Measurements from ENCODE around the gene GJC1. TPM values are rescaled to one million over a fixed set of nuclear protein-coding genes. Genes with fewer than 3 reads are reported as not detected.

Gene GJC1
- polyA plus RNA-seq, 1 of the 3 experiments (the other 2 are of a cell fraction): 15.2 TPM

DNA sequence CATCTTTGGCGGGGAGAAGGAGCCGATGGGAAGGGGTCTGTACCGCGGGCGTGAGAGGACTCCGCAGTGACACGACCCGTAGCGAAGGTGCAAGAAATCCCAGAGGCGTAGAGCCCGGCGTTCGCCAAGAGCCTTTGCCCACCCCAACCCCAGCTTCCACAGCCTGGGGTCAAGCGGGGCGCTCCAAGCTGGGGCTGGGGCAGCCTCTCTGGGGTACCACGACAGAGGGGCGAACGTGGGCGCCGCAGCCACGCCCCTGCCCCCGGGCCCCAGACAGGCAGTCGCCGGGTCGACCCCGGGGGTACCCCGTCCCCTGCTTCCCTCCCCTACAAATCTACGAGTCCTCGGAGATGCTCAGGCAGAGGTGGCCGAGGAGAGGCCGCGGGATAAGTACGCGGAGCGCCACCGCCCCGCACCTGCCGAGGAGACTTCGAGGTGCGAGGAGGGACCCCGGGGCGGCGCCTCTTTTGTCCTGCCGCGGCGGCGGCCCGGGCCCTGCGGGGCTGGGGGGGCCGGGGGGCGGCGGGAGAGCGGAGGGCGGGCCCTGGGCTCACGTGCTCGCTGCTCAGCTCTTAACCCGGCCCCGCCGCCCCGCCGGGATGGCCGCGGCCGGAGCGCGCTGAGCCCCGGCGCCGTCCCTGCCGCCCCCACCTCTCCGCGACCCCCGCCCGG, 71.5 kb downstream of the GJC1 start, which contains the start of gene ADAM11:
ADAM11 (plus strand) TSS at position 575 of the 672 bp plus-strand sequence. CDS start 212 bp downstream, outside the sequence.
- H3K4me3 ChIP-seq (ENCODE audit: low read depth in 2 of 2, low read length in 1 of 2): peak within 1 kb of the TSS in 1 of 2 experiments; percentile 43; a peak in 3 of 4 replicates
- DNase-seq: peak; percentile 91
- TF ChIP-seq USF2 (IDR thresholded peaks at IDR 0.05; ENCODE audit: borderline replicate concordance, low read depth, low read length) (no peak), USF1 (IDR thresholded peaks at IDR 0.05; ENCODE audit: borderline replicate concordance, low read depth) (peak; percentile 33; the same call in 1 of the 2 replicates), RXRA (IDR thresholded peaks at IDR 0.05; ENCODE audit: borderline replicate concordance, low read depth) (no peak), CHD2 (IDR thresholded peaks at IDR 0.05; ENCODE audit: low read length, partially characterized antibody) (no peak)
- TF ChIP-seq, protein P1, sequence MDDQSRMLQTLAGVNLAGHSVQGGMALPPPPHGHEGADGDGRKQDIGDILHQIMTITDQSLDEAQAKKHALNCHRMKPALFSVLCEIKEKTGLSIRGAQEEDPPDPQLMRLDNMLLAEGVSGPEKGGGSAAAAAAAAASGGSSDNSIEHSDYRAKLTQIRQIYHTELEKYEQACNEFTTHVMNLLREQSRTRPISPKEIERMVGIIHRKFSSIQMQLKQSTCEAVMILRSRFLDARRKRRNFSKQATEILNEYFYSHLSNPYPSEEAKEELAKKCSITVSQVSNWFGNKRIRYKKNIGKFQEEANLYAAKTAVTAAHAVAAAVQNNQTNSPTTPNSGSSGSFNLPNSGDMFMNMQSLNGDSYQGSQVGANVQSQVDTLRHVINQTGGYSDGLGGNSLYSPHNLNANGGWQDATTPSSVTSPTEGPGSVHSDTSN (IDR thresholded peaks at IDR 0.05): no peak
- ChIA-PET POLR2A (no interaction called here), CTCF (interaction anchor here (0.6 to 2.9 kb wide), 5 partner anchors 12 to 100 kb away, joined by 3 to 14 read pairs (median 4); no protein-coding TSS in a partner anchor)
- H2AFZ ChIP-seq (ENCODE audit: low read depth): 0 out of 2 replicates have a peak within 1 kb of the TSS, but pooled peaks have one; percentile 65
- H3K79me2 ChIP-seq (ENCODE audit: insufficient read depth): no peaks in the 10 kb centered on the region
- H4K20me1 ChIP-seq (ENCODE audit: insufficient read depth): no peaks in the 10 kb centered on the region
- H3K27ac ChIP-seq (ENCODE audit: low read depth in 2 of 2, low read length in 1 of 2): no peak within 1 kb of the TSS
- no peaks in the 10 kb centered on the region for H3K9me3 ChIP-seq
- H3K27me3 ChIP-seq (ENCODE audit: insufficient read depth): no peaks in the 10 kb centered on the region
- peak within 1 kb of the TSS; percentile 85 for H3K4me2 ChIP-seq
- H3F3A ChIP-seq (replicated peaks; ENCODE audit: insufficient read depth): no peaks in the 10 kb centered on the region
- H3K9ac ChIP-seq: no peak within 1 kb of the TSS
- WGBS (ENCODE audit: low lambda C conversion rate): 84% methylated on average over 13 of the region's 74 CpGs
- no peaks in the 10 kb centered on the region for H3K36me3 ChIP-seq (replicated peaks in 1 of 2; ENCODE audit: control insufficient read depth in 1 of 2, insufficient read depth in 2 of 2, low read length in 1 of 2)
- no peaks in the 10 kb centered on the region for H3K9me2 ChIP-seq
- H3K4me1 ChIP-seq (ENCODE audit: control insufficient read depth in 1 of 2, insufficient read depth in 2 of 2, low read depth in 1 of 2, low read length in 1 of 2): peaks cover 0 to 12% of the 10 kb centered on the region in 2 experiments; a peak in 1 of 4 replicates

DNA sequence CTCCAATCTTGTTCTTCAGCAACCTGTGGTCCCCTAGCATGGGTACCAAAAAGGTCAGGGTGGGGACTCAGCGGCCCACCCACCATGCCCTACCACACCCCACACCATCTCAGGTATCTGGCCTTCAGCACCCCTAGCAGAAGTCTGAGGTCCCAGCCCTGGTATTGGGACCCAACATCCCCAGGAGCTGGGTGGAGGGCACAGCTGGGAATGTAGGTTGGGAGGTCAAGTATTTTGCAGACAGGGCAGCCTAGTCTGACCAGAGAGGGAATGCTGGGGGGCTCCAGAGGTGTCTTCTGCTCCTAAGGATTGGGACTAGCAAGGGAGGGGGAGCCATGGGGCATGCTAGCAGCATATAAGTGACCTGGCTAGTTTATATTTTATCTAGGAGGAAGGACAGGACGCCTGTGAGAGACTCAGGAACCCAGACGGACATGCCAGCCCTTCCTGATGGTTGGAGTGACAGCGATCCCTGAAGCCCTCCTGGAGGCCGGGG, 72.1 kb downstream of the GJC1 start:
- Histone ChIP-seq H3F3A (replicated peaks; ENCODE audit: insufficient read depth) (no peaks in the 10 kb centered on the region), H3K27me3 (ENCODE audit: insufficient read depth) (no peaks in the 10 kb centered on the region), H3K36me3 (replicated peaks in 1 of 2; ENCODE audit: control insufficient read depth in 1 of 2, insufficient read depth in 2 of 2, low read length in 1 of 2) (no peaks in the 10 kb centered on the region), H3K9me3 (no peaks in the 10 kb centered on the region), H2AFZ (ENCODE audit: low read depth) (no peak overlapping the region), H3K9me2 (no peaks in the 10 kb centered on the region), H4K20me1 (ENCODE audit: insufficient read depth) (no peaks in the 10 kb centered on the region), H3K4me1 (ENCODE audit: control insufficient read depth in 1 of 2, insufficient read depth in 2 of 2, low read depth in 1 of 2, low read length in 1 of 2) (peaks cover 0 to 12% of the 10 kb centered on the region in 2 experiments; a peak in 1 of 4 replicates), H3K4me3 (ENCODE audit: low read depth in 2 of 2, low read length in 1 of 2) (no peak overlapping the region), H3K27ac (ENCODE audit: low read depth in 2 of 2, low read length in 1 of 2) (no peak overlapping the region), H3K9ac (no peak overlapping the region), H3K4me2 (no peak overlapping the region), H3K79me2 (ENCODE audit: insufficient read depth) (no peaks in the 10 kb centered on the region)
- no peak for DNase-seq
- TF ChIP-seq FOSL2 (IDR thresholded peaks at IDR 0.05; ENCODE audit: borderline replicate concordance, low read depth) (no peak), TEAD4 (IDR thresholded peaks at IDR 0.05; ENCODE audit: borderline replicate concordance, insufficient read depth) (no peak), REST (IDR thresholded peaks at IDR 0.05; ENCODE audit: low read depth, low read length) (no peak), EP300 (IDR thresholded peaks at IDR 0.05; ENCODE audit: borderline replicate concordance in 1 of 2, low read depth in 1 of 2, low read length in 1 of 2) (no peak), RFX5 (IDR thresholded peaks at IDR 0.05; ENCODE audit: low read length) (no peak), SIN3A (IDR thresholded peaks at IDR 0.05; ENCODE audit: borderline replicate concordance, low read depth, low read length) (no peak), IRF3 (IDR thresholded peaks at IDR 0.05; ENCODE audit: low read depth, low read length) (no peak)
- TF ChIP-seq, protein P1 (IDR thresholded peaks at IDR 0.05): no peak
- ChIA-PET POLR2A (no interaction called here), CTCF (interaction anchor here (2.9 kb wide), 1 partner anchor 17 kb away, joined by 14 read pairs; no protein-coding TSS in a partner anchor)
- WGBS (ENCODE audit: low lambda C conversion rate): 94% methylated on average over 5 of the region's 5 CpGs
